HEK293 (cell line): Measurements from ENCODE around the gene THSD7B.

Source experiments
- CTCF ChIA-PET: fragments of 350-600 bp; formaldehyde crosslinking; extraction: SDS; loops from one replicate; lab custom pipeline; 2021; ENCODE audit warnings: antibody characterized with exemption; lab: Yijun Ruan, JAX
- POLR2A ChIA-PET: fragments of 300-600 bp; formaldehyde crosslinking; extraction: SDS; loops from one replicate; lab custom pipeline; 2020; ENCODE audit warnings: antibody characterized with exemption, inconsistent platforms; lab: Yijun Ruan, JAX
- H3K27ac ChIP-seq: fragments of 200-500 bp; sonication (Bioruptor generic); 2 replicates; pipeline ENCODE4 v1.5.1; 2014; ENCODE audit warnings: low read depth, low read length, control low read depth, inconsistent platforms; ENCODE audit errors: extremely low read depth
- H3K36me3 ChIP-seq, 2 experiments: fragments of 200-500 bp in 1 of 2; sonication (Bioruptor generic) in 1 of 2; 1 replicate in 1 of 2; 2 replicates in 1 of 2; pipeline ENCODE4 v1.5.1; 2014 to 2017; ENCODE audit warnings: inconsistent platforms in 2 of 2, low read length in 2 of 2; ENCODE audit not compliant: control insufficient read depth in 2 of 2, insufficient read depth in 1 of 2
- H3K4me1 ChIP-seq: fragments of 200-500 bp; sonication (Bioruptor generic); 2 replicates; pipeline ENCODE4 v1.5.1; 2014; ENCODE audit warnings: mild to moderate bottlenecking, low read length, inconsistent platforms; ENCODE audit not compliant: control insufficient read depth, insufficient read depth
- H3K4me3 ChIP-seq: 2 replicates; pipeline ENCODE4 v1.5.1; 2011; ENCODE audit warnings: low read depth, mild to moderate bottlenecking, control low read depth, low read length, moderate library complexity
- H3K9me3 ChIP-seq: fragments of 200-500 bp; sonication (Bioruptor generic); 2 replicates; pipeline ENCODE4 v1.5.1; 2014; ENCODE audit warnings: low read depth, low read length, inconsistent platforms; ENCODE audit not compliant: control insufficient read depth, insufficient read depth
- HOXC10 ChIP-seq: sonication (generic); formaldehyde crosslinking; IDR thresholded peaks from 2 replicates; pipeline ENCODE4 v1.8.1; 2023; ENCODE audit warnings: mild to moderate bottlenecking, missing genetic modification reagents
- MEIS1 ChIP-seq: sonication (generic); formaldehyde crosslinking; IDR thresholded peaks from 2 replicates; pipeline ENCODE4 v1.8.1; 2022; ENCODE audit warnings: missing genetic modification reagents, mild to moderate bottlenecking, borderline replicate concordance
- MZF1 ChIP-seq: fragments of 450-650 bp; formaldehyde crosslinking; IDR thresholded peaks from 2 replicates; pipeline ENCODE4 v1.5.1; 2017; ENCODE audit warnings: missing biosample characterization, missing genetic modification characterization, borderline replicate concordance
- OVOL3 ChIP-seq: fragments of 450-650 bp; formaldehyde crosslinking; IDR thresholded peaks from 2 replicates; pipeline ENCODE4 v1.5.1; 2016; ENCODE audit warnings: missing biosample characterization, missing genetic modification characterization
- REPIN1 ChIP-seq: fragments of 450-650 bp; formaldehyde crosslinking; IDR thresholded peaks from 2 replicates; pipeline ENCODE4 v1.5.1; 2017; ENCODE audit warnings: missing biosample characterization, missing genetic modification characterization, low read depth
- ZEB2 ChIP-seq: fragments of 450-650 bp; formaldehyde crosslinking; IDR thresholded peaks from 2 replicates; pipeline ENCODE4 v1.5.1; 2016; ENCODE audit warnings: missing biosample characterization, missing genetic modification characterization
- ZFP37 ChIP-seq: fragments of 450-650 bp; formaldehyde crosslinking; IDR thresholded peaks from 2 replicates; pipeline ENCODE4 v1.5.1; 2016; ENCODE audit warnings: missing biosample characterization, missing genetic modification characterization
- ZNF184 ChIP-seq: fragments of 450-650 bp; IDR thresholded peaks from 2 replicates; pipeline ENCODE4 v1.5.1; 2018; ENCODE audit warnings: missing biosample characterization, mild to moderate bottlenecking, missing genetic modification characterization
- ZNF223 ChIP-seq: fragments of 450-650 bp; formaldehyde crosslinking; IDR thresholded peaks from 2 replicates; pipeline ENCODE4 v1.5.1; 2016; ENCODE audit warnings: missing biosample characterization, missing genetic modification characterization
- ZNF292 ChIP-seq: fragments of 450-650 bp; formaldehyde crosslinking; IDR thresholded peaks from 2 replicates; pipeline ENCODE4 v1.5.1; 2016; ENCODE audit warnings: low read depth, missing biosample characterization, missing genetic modification characterization, borderline replicate concordance
- ZNF623 ChIP-seq: fragments of 450-650 bp; formaldehyde crosslinking; IDR thresholded peaks from 2 replicates; pipeline ENCODE4 v1.5.1; 2016; ENCODE audit warnings: missing biosample characterization, missing genetic modification characterization
- ZNF660 ChIP-seq: fragments of 450-650 bp; IDR thresholded peaks from 2 replicates; pipeline ENCODE4 v1.5.1; 2018; ENCODE audit warnings: missing biosample characterization, mild to moderate bottlenecking, missing genetic modification characterization
- TF ChIP-seq, protein P1 (sequence below): fragments of 450-650 bp; formaldehyde crosslinking; IDR thresholded peaks from 2 replicates; pipeline ENCODE4 v1.5.1; 2016; ENCODE audit warnings: missing biosample characterization, missing genetic modification characterization
- TF ChIP-seq, protein P2 (sequence below): fragments of 450-650 bp; formaldehyde crosslinking; IDR thresholded peaks from 2 replicates; pipeline ENCODE4 v1.5.1; 2016; ENCODE audit warnings: missing biosample characterization, missing genetic modification characterization, low read depth
- TF ChIP-seq, protein P3 (sequence below): fragments of 450-650 bp; formaldehyde crosslinking; IDR thresholded peaks from 2 replicates; pipeline ENCODE4 v1.5.1; 2016; ENCODE audit warnings: missing biosample characterization, missing genetic modification characterization
- TF ChIP-seq, protein P4 (sequence below): fragments of 450-650 bp; formaldehyde crosslinking; IDR thresholded peaks from 2 replicates; pipeline ENCODE4 v1.5.1; 2016; ENCODE audit warnings: missing biosample characterization, missing genetic modification characterization, borderline replicate concordance
- TF ChIP-seq, protein P5 (sequence below): fragments of 450-650 bp; formaldehyde crosslinking; IDR thresholded peaks from 2 replicates; pipeline ENCODE4 v1.5.1; 2017; ENCODE audit warnings: missing biosample characterization, missing genetic modification characterization
- TF ChIP-seq, protein P6 (sequence below): fragments of 450-650 bp; formaldehyde crosslinking; IDR thresholded peaks from 2 replicates; pipeline ENCODE4 v1.5.1; 2017; ENCODE audit warnings: missing biosample characterization, missing genetic modification characterization

Gene THSD7B

DNA sequence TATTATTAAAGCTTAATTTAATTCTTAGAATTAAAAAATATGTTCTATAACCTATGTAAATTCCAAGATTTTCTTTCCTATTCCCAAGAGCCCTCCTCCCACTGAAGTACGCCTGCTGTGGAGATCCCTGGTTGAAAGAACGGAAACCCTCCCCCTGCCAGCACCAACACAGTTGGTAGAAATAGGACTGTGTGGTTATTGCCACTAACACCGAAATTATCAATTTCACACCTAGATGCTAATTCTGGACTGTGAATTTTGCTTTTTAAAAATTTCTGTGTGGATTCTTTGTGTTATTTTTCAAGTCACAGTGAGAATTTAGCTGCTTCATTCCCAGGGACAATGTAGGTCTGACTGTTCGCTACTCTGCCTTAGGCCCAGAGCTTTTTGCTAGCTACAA lies 893.1 kb downstream of the THSD7B start (continued):
- no peak for TF ChIP-seq HOXC10 (CRISPR knock-in tag)
- no peak for TF ChIP-seq ZNF660 (tag by site-specific recombination)

DNA sequence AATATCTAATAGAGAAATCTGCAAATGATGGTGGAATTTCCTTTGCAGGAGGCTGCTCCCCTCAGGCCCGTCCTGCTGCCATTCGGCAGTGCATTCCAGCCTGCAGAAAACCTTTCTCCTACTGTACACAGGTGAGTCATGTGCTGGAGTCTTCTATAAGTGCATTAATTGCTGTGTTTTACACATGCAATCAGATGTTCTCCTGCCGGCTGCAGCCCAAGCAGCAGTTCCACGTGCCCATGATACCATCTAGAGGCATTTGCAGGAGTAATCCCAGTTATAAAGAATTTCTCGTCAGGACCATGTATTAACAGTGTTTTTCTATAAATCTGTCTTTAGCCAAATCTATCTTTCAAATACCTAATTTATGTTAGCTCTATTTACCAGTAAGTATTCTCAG lies 894.3 kb downstream of the THSD7B start:
- TF ChIP-seq ZNF660 (tag by site-specific recombination) (no peak), MEIS1 (no peak), ZNF223 (tag by site-specific recombination) (no peak), ZNF292 (tag by site-specific recombination) (no peak), MZF1 (tag by site-specific recombination) (no peak), ZFP37 (tag by site-specific recombination) (no peak)
- TF ChIP-seq, protein P1, sequence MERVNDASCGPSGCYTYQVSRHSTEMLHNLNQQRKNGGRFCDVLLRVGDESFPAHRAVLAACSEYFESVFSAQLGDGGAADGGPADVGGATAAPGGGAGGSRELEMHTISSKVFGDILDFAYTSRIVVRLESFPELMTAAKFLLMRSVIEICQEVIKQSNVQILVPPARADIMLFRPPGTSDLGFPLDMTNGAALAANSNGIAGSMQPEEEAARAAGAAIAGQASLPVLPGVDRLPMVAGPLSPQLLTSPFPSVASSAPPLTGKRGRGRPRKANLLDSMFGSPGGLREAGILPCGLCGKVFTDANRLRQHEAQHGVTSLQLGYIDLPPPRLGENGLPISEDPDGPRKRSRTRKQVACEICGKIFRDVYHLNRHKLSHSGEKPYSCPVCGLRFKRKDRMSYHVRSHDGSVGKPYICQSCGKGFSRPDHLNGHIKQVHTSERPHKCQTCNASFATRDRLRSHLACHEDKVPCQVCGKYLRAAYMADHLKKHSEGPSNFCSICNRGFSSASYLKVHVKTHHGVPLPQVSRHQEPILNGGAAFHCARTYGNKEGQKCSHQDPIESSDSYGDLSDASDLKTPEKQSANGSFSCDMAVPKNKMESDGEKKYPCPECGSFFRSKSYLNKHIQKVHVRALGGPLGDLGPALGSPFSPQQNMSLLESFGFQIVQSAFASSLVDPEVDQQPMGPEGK (tag by site-specific recombination), result no peak
- TF ChIP-seq, protein P2, sequence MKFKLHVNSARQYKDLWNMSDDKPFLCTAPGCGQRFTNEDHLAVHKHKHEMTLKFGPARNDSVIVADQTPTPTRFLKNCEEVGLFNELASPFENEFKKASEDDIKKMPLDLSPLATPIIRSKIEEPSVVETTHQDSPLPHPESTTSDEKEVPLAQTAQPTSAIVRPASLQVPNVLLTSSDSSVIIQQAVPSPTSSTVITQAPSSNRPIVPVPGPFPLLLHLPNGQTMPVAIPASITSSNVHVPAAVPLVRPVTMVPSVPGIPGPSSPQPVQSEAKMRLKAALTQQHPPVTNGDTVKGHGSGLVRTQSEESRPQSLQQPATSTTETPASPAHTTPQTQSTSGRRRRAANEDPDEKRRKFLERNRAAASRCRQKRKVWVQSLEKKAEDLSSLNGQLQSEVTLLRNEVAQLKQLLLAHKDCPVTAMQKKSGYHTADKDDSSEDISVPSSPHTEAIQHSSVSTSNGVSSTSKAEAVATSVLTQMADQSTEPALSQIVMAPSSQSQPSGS (tag by site-specific recombination), result no peak
- TF ChIP-seq, protein P3, sequence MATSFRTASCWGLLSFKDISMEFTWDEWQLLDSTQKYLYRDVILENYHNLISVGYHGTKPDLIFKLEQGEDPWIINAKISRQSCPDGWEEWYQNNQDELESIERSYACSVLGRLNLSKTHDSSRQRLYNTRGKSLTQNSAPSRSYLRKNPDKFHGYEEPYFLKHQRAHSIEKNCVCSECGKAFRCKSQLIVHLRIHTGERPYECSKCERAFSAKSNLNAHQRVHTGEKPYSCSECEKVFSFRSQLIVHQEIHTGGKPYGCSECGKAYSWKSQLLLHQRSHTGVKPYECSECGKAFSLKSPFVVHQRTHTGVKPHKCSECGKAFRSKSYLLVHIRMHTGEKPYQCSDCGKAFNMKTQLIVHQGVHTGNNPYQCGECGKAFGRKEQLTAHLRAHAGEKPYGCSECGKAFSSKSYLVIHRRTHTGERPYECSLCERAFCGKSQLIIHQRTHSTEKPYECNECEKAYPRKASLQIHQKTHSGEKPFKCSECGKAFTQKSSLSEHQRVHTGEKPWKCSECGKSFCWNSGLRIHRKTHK (tag by site-specific recombination), result no peak
- Histone ChIP-seq H3K4me1 (no peaks in the 10 kb centered on the region), H3K27ac (no peak overlapping the region), H3K36me3 (no peaks in the 10 kb centered on the region), H3K4me3 (no peak overlapping the region), H3K9me3 (no peaks in the 10 kb centered on the region)
- CTCF ChIA-PET, result interaction anchor here (1.0 kb wide), 1 partner anchor 193 kb away, joined by 4 read pairs; no protein-coding TSS in a partner anchor
- POLR2A ChIA-PET, result no interaction called here

DNA sequence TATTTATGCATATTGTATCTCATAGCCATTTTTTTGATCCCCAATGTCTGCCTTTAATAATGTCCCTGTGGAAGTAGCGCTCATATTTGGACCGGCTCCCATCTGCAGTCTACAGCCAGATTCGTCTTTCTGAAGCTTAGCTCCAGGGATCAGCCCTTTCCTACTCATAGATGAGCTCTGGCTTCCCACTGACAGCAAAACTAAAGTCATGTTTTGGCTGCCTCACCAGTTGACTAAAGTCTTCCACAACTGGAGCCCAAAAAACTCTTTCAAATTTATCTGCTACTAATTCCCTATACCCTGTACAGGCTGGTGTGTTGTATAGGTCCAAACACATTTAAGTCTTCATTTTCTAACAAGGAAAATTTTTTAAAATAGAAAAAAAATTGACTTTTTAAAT lies 904.8 kb downstream of the THSD7B start:
- CTCF ChIA-PET, result no interaction called here
- no peaks in the 10 kb centered on the region for H3K36me3 ChIP-seq
- H3K4me1 ChIP-seq, result no peaks in the 10 kb centered on the region
- H3K4me3 ChIP-seq, result no peak overlapping the region
- POLR2A ChIA-PET, result no interaction called here
- no peaks in the 10 kb centered on the region for H3K9me3 ChIP-seq
- no peak overlapping the region for H3K27ac ChIP-seq
- TF ChIP-seq ZNF623 (tag by site-specific recombination), result no peak
- TF ChIP-seq, protein P1 (tag by site-specific recombination), result no peak
- TF ChIP-seq REPIN1, result no peak
- TF ChIP-seq, protein P4, sequence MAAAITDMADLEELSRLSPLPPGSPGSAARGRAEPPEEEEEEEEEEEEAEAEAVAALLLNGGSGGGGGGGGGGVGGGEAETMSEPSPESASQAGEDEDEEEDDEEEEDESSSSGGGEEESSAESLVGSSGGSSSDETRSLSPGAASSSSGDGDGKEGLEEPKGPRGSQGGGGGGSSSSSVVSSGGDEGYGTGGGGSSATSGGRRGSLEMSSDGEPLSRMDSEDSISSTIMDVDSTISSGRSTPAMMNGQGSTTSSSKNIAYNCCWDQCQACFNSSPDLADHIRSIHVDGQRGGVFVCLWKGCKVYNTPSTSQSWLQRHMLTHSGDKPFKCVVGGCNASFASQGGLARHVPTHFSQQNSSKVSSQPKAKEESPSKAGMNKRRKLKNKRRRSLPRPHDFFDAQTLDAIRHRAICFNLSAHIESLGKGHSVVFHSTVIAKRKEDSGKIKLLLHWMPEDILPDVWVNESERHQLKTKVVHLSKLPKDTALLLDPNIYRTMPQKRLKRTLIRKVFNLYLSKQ (tag by site-specific recombination), result no peak
- TF ChIP-seq OVOL3 (tag by site-specific recombination), result no peak
- TF ChIP-seq ZNF660 (tag by site-specific recombination), result no peak
- TF ChIP-seq, protein P5, sequence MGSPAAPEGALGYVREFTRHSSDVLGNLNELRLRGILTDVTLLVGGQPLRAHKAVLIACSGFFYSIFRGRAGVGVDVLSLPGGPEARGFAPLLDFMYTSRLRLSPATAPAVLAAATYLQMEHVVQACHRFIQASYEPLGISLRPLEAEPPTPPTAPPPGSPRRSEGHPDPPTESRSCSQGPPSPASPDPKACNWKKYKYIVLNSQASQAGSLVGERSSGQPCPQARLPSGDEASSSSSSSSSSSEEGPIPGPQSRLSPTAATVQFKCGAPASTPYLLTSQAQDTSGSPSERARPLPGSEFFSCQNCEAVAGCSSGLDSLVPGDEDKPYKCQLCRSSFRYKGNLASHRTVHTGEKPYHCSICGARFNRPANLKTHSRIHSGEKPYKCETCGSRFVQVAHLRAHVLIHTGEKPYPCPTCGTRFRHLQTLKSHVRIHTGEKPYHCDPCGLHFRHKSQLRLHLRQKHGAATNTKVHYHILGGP (tag by site-specific recombination), result no peak
- no peak for TF ChIP-seq ZNF184 (tag by site-specific recombination)
- TF ChIP-seq, protein P6, sequence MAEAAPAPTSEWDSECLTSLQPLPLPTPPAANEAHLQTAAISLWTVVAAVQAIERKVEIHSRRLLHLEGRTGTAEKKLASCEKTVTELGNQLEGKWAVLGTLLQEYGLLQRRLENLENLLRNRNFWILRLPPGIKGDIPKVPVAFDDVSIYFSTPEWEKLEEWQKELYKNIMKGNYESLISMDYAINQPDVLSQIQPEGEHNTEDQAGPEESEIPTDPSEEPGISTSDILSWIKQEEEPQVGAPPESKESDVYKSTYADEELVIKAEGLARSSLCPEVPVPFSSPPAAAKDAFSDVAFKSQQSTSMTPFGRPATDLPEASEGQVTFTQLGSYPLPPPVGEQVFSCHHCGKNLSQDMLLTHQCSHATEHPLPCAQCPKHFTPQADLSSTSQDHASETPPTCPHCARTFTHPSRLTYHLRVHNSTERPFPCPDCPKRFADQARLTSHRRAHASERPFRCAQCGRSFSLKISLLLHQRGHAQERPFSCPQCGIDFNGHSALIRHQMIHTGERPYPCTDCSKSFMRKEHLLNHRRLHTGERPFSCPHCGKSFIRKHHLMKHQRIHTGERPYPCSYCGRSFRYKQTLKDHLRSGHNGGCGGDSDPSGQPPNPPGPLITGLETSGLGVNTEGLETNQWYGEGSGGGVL (tag by site-specific recombination), result no peak
- TF ChIP-seq ZFP37 (tag by site-specific recombination), result no peak
- no peak for TF ChIP-seq ZEB2 (tag by site-specific recombination)
